Uterus (tissue), 4 donors: Measurements from ENCODE around the gene SMIM44. TPM values are rescaled to one million over a fixed set of nuclear protein-coding genes. Genes with fewer than 3 reads are reported as not detected.

Experiments
- DNase-seq, 2 donors: peaks; one replicate each; pipeline ENCODE4 v3.0.0-alpha.2; 2019 to 2020
- H3K27ac ChIP-seq, 2 donors: fragments of 200-600 bp; sonication (generic); 1 replicate in 1 of 2; 2 replicates in 1 of 2; pipeline ENCODE4 v1.5.1; 2016 to 2018
- H3K27me3 ChIP-seq, 2 donors: fragments of 200-600 bp; sonication (generic); one replicate each; pipeline ENCODE4 v1.5.1; 2018 to 2019; ENCODE audit warnings: control low read depth in 1 of 2
- H3K36me3 ChIP-seq, 2 donors: fragments of 200-600 bp; sonication (generic); one replicate each; pipeline ENCODE4 v1.5.1; 2019; ENCODE audit warnings: control low read depth in 1 of 2
- H3K4me1 ChIP-seq, 2 donors: fragments of 200-600 bp; sonication (generic); one replicate each; pipeline ENCODE4 v1.5.1; 2018 to 2019; ENCODE audit warnings: control low read depth in 1 of 2
- H3K4me3 ChIP-seq, 2 donors: fragments of 200-600 bp; sonication (generic); 1 replicate in 1 of 2; 2 replicates in 1 of 2; pipeline ENCODE4 v1.5.1; 2018 to 2019; ENCODE audit warnings: mild to moderate bottlenecking in 1 of 2
- H3K9me3 ChIP-seq, 2 donors: fragments of 200-600 bp; sonication (generic); one replicate each; pipeline ENCODE4 v1.5.1; 2019; ENCODE audit warnings: control low read depth in 1 of 2
- POLR2A ChIP-seq, 2 donors: fragments of 450-650 bp; IDR thresholded peaks; one replicate each; pipeline ENCODE4 v1.6.1; 2016; ENCODE audit warnings: antibody characterized with exemption in 2 of 2, mild to moderate bottlenecking in 1 of 2, moderate library complexity in 1 of 2
- intact Hi-C: fragments of 100-400 bp; cut with DNase I; formaldehyde crosslinking; loops from one replicate; pipeline ENCODE4 v1.15.1; 2023; ENCODE audit warnings: low total_unique reads
- total RNA-seq, 4 donors: library from RNA; depleted of rRNA in 3 of 4; stranded (reverse); fragments of >200 nt in 3 of 4; gene quantifications; one replicate each; pipeline versions ENCODE4 v1.1.0 to v1.2.4, GENCODE V29; 2014 to 2023
- TF ChIP-seq, protein P1 (sequence below), 4 experiments: fragments of 200-600 bp in 2 of 4; fragments of 450-650 bp in 2 of 4; sonication (generic) in 2 of 4; IDR thresholded peaks; one replicate each; pipeline ENCODE4 v1.5.1; 2016 to 2019; ENCODE audit warnings: antibody characterized with exemption in 4 of 4, mild to moderate bottlenecking in 2 of 4, moderate library complexity in 1 of 4
- donor health status: DM: yes; HTN: yes; CAD: no.

SMIM44 gene
- total RNA-seq, 4 donors from 2014 or later: not detected

DNA sequence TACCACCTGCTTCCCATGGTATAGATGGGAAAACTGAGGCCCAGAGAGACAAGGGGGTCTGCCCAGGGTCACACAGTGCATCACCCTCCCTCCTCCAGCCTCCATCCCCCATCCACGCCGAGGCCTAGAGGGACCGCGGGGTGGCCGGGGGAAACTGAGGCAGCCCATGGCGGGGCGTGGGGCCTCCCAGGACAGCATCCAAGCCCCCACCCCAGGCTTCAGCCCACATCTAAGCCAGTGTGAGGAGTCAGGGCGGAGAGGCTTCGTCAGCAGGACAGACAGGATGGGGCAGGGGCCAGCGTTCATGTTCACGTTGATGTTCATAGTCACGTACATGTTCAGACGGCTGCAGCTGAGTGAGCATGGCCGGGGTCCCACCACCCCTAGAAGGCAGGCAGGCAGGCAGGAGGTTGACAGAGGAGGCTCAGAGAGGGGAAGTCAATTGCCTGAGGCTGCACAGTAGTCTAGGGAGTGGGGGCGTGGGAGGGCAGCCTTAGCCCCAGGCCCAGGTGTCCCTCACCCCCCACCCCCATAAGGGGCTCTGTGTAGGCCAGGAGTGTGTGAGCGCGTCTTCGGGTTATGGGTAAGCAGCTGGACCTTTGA is 26.2 kb downstream of the SMIM44 start:
- no peak overlapping the region for H3K4me3 ChIP-seq
- peaks cover 9 to 36% of the 10 kb centered on the region in 2 donors for H3K4me1 ChIP-seq
- no peak for DNase-seq
- TF ChIP-seq POLR2A (IDR thresholded peaks at IDR 0.05): no peak
- TF ChIP-seq, protein P1, sequence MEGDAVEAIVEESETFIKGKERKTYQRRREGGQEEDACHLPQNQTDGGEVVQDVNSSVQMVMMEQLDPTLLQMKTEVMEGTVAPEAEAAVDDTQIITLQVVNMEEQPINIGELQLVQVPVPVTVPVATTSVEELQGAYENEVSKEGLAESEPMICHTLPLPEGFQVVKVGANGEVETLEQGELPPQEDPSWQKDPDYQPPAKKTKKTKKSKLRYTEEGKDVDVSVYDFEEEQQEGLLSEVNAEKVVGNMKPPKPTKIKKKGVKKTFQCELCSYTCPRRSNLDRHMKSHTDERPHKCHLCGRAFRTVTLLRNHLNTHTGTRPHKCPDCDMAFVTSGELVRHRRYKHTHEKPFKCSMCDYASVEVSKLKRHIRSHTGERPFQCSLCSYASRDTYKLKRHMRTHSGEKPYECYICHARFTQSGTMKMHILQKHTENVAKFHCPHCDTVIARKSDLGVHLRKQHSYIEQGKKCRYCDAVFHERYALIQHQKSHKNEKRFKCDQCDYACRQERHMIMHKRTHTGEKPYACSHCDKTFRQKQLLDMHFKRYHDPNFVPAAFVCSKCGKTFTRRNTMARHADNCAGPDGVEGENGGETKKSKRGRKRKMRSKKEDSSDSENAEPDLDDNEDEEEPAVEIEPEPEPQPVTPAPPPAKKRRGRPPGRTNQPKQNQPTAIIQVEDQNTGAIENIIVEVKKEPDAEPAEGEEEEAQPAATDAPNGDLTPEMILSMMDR (IDR thresholded peaks at IDR 0.05): no peak
- H3K27ac ChIP-seq: peak overlapping the region; percentile 91 to 98
- H3K9me3 ChIP-seq: no peaks in the 10 kb centered on the region
- no peaks in the 10 kb centered on the region for H3K27me3 ChIP-seq
- no peaks in the 10 kb centered on the region for H3K36me3 ChIP-seq
- intact Hi-C loops: no loop called here

DNA sequence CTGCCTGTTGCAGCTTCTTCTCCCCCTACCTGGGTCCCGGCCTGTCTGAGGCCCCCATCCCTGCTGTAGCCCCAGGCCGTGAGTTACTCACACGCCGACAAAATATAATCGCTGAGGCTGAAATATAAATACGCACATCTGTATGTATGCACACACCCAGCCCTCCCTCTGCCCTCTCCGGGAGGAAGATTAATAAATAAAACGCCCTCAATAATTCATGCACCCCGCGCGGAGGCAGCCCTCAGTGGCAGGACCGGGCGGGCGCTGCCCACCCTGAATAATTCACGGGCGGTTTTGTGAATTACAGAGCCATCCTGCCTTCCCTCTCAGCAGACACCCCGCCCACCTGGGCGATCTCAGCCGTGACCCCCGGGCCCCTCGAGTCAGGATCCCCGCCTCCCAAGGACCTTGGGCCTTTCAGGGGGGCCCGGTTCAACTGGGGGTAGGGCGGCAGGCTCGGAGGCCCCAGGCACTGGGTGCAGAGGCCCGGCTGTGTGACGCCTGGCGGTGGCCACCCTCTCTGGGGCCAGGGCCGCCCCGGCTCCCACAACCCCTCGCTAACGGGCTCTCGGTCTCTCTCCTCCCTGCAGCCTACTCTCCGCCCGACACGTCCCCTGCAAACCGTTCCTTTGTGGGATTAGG is 27.2 kb downstream of the SMIM44 start:
- Histone ChIP-seq H3K9me3 (no peaks in the 10 kb centered on the region), H3K27ac (peak overlapping the region; percentile 91 to 98), H3K4me3 (no peak overlapping the region), H3K36me3 (no peaks in the 10 kb centered on the region), H3K27me3 (no peaks in the 10 kb centered on the region), H3K4me1 (peaks cover 9 to 42% of the 10 kb centered on the region in 2 donors)
- TF ChIP-seq, protein P1 (IDR thresholded peaks at IDR 0.05): no peak
- TF ChIP-seq POLR2A (IDR thresholded peaks at IDR 0.05): no peak
- DNase-seq: no peak
- intact Hi-C loops: no loop called here

DNA sequence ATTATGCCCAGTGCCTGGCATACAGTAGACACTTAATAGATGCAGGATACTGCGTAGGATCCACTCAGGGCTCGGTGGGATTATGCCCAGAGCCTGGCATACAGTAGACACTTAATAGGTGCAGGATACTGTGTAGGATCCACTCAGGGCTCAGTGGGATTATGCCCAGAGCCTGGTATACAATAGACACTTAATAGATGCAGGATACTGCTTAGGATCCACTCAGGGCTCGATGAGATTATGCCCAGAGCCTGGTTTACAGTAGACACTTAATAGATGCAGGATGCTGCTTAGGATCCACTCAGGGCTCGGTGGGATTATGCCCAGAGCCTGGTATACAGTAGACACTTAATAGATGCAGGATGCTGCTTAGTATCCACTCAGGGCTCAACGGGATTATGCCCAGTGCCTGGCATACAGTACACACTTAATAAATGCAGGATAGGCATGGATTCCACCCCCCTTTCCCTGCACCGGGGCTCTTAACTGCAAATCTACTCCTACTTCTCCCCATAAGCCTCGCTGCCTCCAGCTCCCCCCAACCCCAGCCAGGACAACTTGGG is 27.8 kb downstream of the SMIM44 start:
- no peak for TF ChIP-seq POLR2A (IDR thresholded peaks at IDR 0.05)
- TF ChIP-seq, protein P1 (IDR thresholded peaks at IDR 0.05): no peak
- intact Hi-C loops: no loop called here
- DNase-seq: no peak
- H3K9me3 ChIP-seq: no peaks in the 10 kb centered on the region
- H3K27ac ChIP-seq: peak overlapping the region; percentile 91 to 98
- no peak overlapping the region for H3K4me3 ChIP-seq
- H3K27me3 ChIP-seq: no peaks in the 10 kb centered on the region
- H3K36me3 ChIP-seq: no peaks in the 10 kb centered on the region
- H3K4me1 ChIP-seq: peaks cover 9 to 43% of the 10 kb centered on the region in 2 donors

DNA sequence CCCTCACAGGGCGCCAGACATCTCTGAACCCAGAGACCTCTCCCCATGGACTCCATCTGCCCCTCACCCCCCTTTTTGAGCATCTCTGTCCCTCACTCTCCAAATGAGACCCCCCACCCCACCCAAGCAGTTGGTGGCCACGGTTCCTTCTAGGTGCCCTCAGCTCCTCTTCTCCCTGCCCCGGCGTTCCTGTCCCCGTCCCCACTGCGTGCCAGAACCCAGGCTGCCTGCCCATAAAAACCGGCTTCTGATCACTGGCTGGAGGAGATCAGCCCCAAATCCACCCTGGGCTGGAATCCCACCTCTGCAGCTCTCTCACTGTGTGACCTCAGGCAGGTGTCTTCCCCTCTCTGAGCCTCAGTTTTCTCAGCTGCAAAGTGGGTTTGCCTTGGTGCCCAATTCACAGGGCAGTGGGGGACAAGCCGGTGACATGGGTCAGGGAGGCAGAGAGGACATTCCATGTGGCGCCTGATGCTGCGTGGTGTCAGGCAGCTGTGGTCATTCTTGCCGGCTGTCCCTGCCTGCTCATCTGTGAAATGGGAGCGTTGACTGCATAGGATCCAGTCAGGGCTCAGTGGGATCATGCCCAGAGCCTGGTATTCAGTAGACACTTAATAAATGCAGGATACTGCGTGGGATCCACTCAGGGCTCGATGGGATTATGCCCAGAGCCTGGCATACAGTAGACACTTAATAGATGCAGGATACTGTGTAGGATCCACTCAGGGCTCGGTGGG is 28.4 kb downstream of the SMIM44 start:
- no peak for DNase-seq
- H3K36me3 ChIP-seq: no peaks in the 10 kb centered on the region
- H3K27ac ChIP-seq: peak overlapping the region; percentile 91 to 98
- no peak for TF ChIP-seq POLR2A (IDR thresholded peaks at IDR 0.05)
- TF ChIP-seq, protein P1 (IDR thresholded peaks at IDR 0.05): no peak
- intact Hi-C loops: no loop called here
- H3K9me3 ChIP-seq: no peaks in the 10 kb centered on the region
- H3K27me3 ChIP-seq: no peaks in the 10 kb centered on the region
- H3K4me1 ChIP-seq: peaks cover 9 to 43% of the 10 kb centered on the region in 2 donors
- H3K4me3 ChIP-seq: no peak overlapping the region
